Activated T-cell treated with anti-CD3 and anti-CD28 coated beads, Interleukin-2, amount 50 U/mL, for 72 hours (primary cell): ENCODE data around the gene GPR146. TPM values are rescaled to one million over a fixed set of nuclear protein-coding genes. Genes with fewer than 3 reads are reported as not detected.

Source experiments
- ATAC-seq, 2 donors: fragments of 150-1000 bp; cut with Tn5 transposase; replicated peaks in 1 of 2; 2 replicates each; pipeline ENCODE4 v1.10.0; 2021; ENCODE audit warnings: moderate library complexity in 2 of 2, mild to moderate bottlenecking in 1 of 2
- DNase-seq, 2 donors: peaks; one replicate each; pipeline ENCODE4 v3.0.0; 2021 to 2022; ENCODE audit warnings: mixed read lengths in 1 of 2
- H3K27ac Mint-ChIP-seq: one replicate; pipeline ENCODE4 v1.8.0; 2022; ENCODE audit warnings: mild to moderate bottlenecking, moderate library complexity, mixed read lengths
- H3K27me3 Mint-ChIP-seq: one replicate; pipeline ENCODE4 v1.8.0; 2022; ENCODE audit warnings: low read depth, mixed read lengths
- H3K36me3 Mint-ChIP-seq, 2 donors: one replicate each; pipeline ENCODE4 v1.8.0; 2022; ENCODE audit warnings: mixed read lengths in 2 of 2, mild to moderate bottlenecking in 1 of 2; ENCODE audit not compliant: insufficient read depth in 2 of 2
- H3K4me1 Mint-ChIP-seq: one replicate; pipeline ENCODE4 v1.8.0; 2022; ENCODE audit warnings: low read depth, mixed read lengths
- H3K4me3 Mint-ChIP-seq, 2 donors: one replicate each; pipeline ENCODE4 v1.8.0; 2022; ENCODE audit warnings: mild to moderate bottlenecking in 2 of 2, mixed read lengths in 2 of 2, moderate library complexity in 2 of 2
- H3K9me3 Mint-ChIP-seq, 2 donors: one replicate each; pipeline ENCODE4 v1.8.0; 2022; ENCODE audit warnings: mixed read lengths in 2 of 2
- total RNA-seq, 2 donors: library from RNA; stranded (reverse); gene quantifications; one replicate each; pipeline ENCODE4 v1.2.3, GENCODE V29; 2022

GPR146 gene
- total RNA-seq, 2 donors from 2014 or later: 0.91 to 2.7 TPM

DNA sequence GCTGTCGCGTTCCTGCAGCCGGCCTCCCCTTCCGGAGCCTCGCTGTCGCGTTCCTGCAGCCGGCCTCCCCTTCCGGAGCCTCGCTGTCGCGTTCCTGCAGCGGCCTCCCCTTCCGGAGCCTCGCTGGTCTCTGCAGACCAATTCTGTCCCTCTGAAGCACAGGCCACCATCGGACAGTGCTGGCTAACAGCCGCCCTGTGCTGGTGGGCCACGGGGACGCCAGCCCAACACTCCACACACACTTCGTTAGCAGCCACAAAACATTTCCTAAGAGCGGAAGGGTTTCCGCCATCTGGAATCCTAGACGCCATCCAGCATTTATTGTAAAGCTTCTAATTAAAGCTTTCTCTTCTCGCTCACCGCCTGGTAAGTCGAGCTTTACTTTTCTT is 54.8 kb downstream of the GPR146 start:
- H3K4me1 Mint-ChIP-seq: peaks cover 18% of the 10 kb centered on the region
- H3K27ac Mint-ChIP-seq: no peak overlapping the region

DNA sequence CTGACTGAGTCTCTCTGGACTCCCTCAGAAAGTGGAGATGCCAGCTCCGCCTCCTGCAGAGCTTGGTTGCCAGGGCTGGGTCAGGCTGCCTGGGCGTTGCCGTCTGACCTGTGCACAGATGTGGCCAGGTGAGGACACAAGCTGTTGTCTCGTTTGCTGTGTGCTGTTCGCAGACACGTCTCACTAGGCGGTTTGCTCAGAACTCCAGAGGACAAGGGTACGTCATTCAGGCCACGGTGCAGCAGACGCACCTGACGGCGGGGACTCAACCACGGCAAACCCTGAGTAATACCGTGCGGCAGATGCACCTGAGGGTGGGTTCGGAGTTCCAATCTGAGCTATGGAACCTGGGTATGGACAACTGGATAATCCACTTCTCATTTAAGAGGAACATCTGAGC is 55.3 kb downstream of the GPR146 start:
- H3K27ac Mint-ChIP-seq: no peak overlapping the region

More for the DNA sequence above, 54.8 kb downstream of the GPR146 start:
- DNase-seq (no peak), ATAC-seq (no peak)
- Mint-ChIP-seq H3K27me3 (no peaks in the 10 kb centered on the region), H3K4me3 (no peak overlapping the region), H3K9me3 (no peaks in the 10 kb centered on the region), H3K36me3 (peaks cover 6 to 10% of the 10 kb centered on the region in 2 donors)

DNA sequence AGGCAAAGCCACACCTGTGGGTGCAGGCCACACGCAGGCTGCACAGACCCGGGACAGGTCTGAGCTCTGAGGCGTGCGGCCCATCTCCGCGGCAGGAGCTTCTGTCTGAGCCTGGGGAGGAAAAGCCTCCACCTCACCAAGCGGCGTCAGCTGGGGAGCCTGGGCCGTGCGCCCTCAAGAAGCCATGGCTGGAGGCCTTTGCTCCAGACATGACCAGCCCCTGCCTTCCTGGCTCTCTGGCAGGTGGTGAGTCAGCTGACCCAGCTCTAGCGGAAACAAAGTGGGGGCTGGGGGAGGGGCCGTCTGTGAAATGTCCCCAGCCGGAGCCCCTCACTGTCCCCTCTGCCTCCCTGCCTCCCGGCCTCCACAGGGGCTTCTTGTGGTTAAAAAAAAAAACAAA is 56.0 kb downstream of the GPR146 start:
- Mint-ChIP-seq H3K27me3 (no peaks in the 10 kb centered on the region), H3K27ac (no peak overlapping the region), H3K4me3 (no peak overlapping the region), H3K9me3 (no peaks in the 10 kb centered on the region), H3K4me1 (peaks cover 31% of the 10 kb centered on the region), H3K36me3 (peaks cover 6 to 10% of the 10 kb centered on the region in 2 donors)
- ATAC-seq (no peak), DNase-seq (no peak)

More for the DNA sequence above, 55.3 kb downstream of the GPR146 start:
- no peak for DNase-seq
- Mint-ChIP-seq H3K4me3 (no peak overlapping the region), H3K9me3 (no peaks in the 10 kb centered on the region), H3K4me1 (peaks cover 23% of the 10 kb centered on the region), H3K36me3 (peaks cover 6 to 10% of the 10 kb centered on the region in 2 donors), H3K27me3 (no peaks in the 10 kb centered on the region)
- ATAC-seq: no peak

DNA sequence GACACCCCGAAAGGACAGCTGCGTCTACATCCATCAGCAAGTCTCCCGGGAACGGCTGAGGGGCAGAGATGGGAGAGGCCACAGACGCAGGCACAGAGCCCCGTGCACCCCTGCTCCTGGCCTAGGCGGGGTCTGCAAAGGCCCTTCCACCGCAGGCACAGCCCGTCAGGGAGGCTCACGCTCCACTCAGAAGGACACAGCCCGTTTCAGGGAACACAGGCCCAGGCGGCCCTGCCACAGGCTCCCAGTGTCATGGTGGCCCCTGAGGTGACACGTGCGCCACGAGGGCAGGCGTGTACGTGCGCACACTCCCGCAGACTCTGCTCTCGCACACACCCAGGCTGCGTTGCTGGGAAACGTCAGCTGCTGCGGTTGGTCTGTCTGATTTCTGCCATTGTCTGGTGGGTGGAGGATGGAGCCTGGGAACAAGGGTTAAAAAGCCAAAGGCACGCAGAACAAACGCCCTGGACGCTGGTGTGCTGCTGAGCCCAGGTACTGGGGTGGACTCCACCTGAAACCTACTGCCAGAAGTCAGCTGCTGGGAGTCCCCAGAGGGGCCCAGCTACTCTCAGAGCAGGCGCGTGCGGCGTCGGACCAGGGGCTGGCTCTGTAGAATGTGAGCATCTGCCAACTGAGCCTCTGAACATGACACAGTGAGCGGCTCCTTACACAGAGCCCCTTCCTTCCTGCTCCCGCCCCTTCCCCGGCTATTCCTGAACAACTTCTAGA is 56.7 kb downstream of the GPR146 start:
- Mint-ChIP-seq H3K27me3 (no peaks in the 10 kb centered on the region), H3K4me1 (peaks cover 37% of the 10 kb centered on the region), H3K4me3 (no peak overlapping the region), H3K9me3 (no peaks in the 10 kb centered on the region), H3K27ac (no peak overlapping the region), H3K36me3 (peaks cover 6 to 10% of the 10 kb centered on the region in 2 donors)
- ATAC-seq (no peak), DNase-seq (no peak)

GRCh38 chr7:1101563-1102431 is 57.5 kb downstream of the GPR146 start:
- no peaks in the 10 kb centered on the region for H3K9me3 Mint-ChIP-seq
- peaks cover 6 to 10% of the 10 kb centered on the region in 2 donors for H3K36me3 Mint-ChIP-seq
- H3K4me3 Mint-ChIP-seq: peak overlapping the region; percentile 55 to 60
- DNase-seq (no peak), ATAC-seq (no peak)
- no peak overlapping the region for H3K27ac Mint-ChIP-seq
- H3K4me1 Mint-ChIP-seq: peaks cover 39% of the 10 kb centered on the region
- no peaks in the 10 kb centered on the region for H3K27me3 Mint-ChIP-seq

DNA sequence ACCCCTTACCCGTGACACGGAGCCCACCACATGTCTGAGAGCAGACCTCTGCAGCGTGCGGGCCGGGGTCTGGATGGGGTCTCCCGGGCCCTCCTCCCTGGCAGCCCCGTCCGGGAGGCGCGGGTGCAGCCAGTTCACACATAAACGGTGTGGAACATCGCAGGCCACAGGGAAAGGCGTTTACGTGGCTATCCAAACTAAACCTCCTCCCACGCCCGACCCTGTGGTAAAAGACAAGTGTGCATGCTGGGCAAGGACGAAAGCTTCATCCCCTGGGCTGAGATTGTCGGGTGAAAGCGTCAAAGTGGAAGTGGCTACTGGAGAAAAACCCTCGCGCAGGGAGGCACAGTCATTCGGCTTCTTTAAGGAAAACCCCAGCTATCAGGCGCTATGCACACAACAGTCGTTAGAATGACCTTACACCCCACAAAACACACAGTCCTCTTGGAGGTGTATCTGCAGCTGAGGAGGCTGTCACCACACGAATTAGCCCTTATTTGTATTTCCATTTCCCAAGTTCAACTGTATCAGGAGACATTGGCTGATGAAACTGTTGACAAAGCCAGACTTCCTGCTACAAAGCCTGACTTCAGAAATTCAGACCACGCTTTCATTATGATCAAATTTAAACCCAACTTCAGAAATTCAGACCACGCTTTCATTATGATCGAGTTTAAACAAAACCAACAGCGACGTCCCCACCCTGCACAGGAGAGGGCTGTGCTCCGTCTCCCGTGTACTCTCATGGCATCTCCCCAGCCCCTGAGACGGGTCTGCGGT is 58.9 kb downstream of the GPR146 start:
- Mint-ChIP-seq H3K4me1 (peaks cover 39% of the 10 kb centered on the region), H3K9me3 (no peaks in the 10 kb centered on the region), H3K27me3 (no peaks in the 10 kb centered on the region), H3K4me3 (peak overlapping the region; percentile 64 to 77), H3K27ac (peak overlapping the region; percentile 62), H3K36me3 (peaks cover 0 to 1% of the 10 kb centered on the region in 2 donors)
- ATAC-seq: peak; percentile 91
- DNase-seq: peak; percentile 69 to 72

DNA sequence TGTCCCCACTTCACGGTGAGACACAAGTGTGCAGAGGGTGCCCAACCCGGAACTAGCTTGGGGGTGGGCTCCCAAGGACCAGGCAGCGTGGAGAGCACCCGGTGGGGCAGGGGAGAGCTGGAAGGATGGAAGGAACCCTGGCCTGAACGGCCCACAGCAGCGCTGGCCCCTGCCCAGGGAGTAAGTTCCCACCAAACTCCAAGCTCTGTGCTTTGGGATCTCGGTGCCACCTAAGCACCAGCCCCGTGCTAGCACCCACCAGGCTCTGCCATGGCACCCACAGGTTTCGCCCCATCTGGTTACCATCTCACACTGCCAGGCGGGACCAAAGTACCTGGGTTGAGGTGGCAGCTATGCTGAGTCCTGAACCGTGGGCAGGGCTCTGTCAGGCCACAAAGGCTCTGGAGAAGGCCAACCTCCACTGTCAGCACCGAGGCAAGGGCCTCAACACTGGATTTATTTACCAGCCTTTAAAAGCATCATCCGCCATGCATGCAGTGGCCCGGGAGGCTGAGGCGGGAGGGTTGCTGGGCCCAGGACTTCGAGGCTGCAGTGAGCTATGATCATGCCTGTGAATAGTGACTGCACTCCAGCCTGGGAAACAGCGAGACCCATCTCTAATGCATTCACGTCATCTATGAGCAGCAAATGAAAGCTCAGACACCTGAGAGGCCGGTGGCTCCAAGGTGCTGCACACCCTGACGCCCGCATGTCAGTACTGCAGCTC is 59.6 kb downstream of the GPR146 start:
- Mint-ChIP-seq H3K9me3 (no peaks in the 10 kb centered on the region), H3K27me3 (no peaks in the 10 kb centered on the region), H3K4me1 (peaks cover 39% of the 10 kb centered on the region), H3K36me3 (no peaks in the 10 kb centered on the region), H3K4me3 (peak overlapping the region; percentile 64 to 77), H3K27ac (no peak overlapping the region)
- ATAC-seq (peak; percentile 14 to 26), DNase-seq (peak in 1 of 2 donors; percentile 15)

DNA sequence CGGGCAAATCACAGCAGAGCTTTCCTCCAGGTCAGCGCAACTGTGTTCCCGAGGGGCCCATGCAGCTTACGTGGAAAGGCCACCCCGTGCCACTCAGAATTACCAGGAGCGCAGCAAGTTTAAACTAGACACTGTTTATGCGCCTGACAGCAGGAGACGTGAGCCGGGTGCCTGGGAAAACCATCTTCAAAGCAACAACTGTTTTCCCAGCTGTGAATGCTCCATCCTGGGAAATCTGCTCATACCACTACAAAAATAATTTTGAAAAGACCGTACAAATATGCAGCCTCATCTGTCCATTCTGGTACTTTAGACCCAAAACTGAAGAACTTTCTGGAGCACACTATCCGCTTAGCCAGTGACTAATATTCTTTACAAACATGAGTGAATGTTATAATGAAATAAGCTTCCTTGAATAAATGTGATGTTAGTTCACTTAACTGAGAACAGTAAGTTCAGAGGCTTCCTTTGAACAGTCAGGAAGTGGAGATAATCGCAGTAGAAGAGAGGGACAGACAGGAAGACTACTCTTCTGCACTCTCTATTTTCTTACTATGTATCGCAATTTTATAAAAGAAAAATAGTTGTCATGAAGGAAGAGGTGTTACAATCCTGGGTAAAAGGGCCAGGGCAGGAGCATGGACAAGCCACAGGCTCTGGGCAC is 60.3 kb downstream of the GPR146 start:
- DNase-seq: no peak
- no peak overlapping the region for H3K27ac Mint-ChIP-seq
- H3K27me3 Mint-ChIP-seq: no peaks in the 10 kb centered on the region
- H3K4me1 Mint-ChIP-seq: peaks cover 39% of the 10 kb centered on the region
- no peak for ATAC-seq
- H3K36me3 Mint-ChIP-seq: no peaks in the 10 kb centered on the region
- H3K9me3 Mint-ChIP-seq: no peaks in the 10 kb centered on the region
- H3K4me3 Mint-ChIP-seq: no peak overlapping the region

DNA sequence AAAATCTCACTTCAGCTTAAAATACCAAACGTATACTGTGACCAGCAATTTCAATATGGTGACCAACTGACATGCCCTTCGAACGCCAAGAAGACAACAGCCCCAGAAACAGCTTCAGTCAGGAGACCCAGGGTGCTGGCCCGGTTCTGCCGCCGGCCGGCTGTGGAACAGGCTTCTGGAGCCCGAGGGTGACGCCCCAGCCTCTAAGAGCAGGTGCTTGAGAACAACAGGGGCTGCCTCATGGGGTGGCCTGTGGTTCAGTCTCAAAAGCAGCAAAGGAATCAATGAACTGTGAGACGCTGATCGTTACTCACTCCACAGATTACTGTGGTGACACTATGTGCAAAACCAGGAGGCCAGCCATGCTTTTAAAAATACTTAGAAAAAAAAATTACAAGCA is 60.8 kb downstream of the GPR146 start:
- Mint-ChIP-seq H3K27ac (no peak overlapping the region), H3K4me3 (no peak overlapping the region), H3K27me3 (no peaks in the 10 kb centered on the region), H3K9me3 (no peaks in the 10 kb centered on the region), H3K36me3 (no peaks in the 10 kb centered on the region), H3K4me1 (peaks cover 39% of the 10 kb centered on the region)
- DNase-seq (no peak), ATAC-seq (no peak)

GRCh38 chr7:1106063-1106792 is 61.9 kb downstream of the GPR146 start:
- Mint-ChIP-seq H3K27me3 (no peaks in the 10 kb centered on the region), H3K9me3 (no peaks in the 10 kb centered on the region), H3K27ac (no peak overlapping the region), H3K36me3 (no peaks in the 10 kb centered on the region), H3K4me3 (no peak overlapping the region), H3K4me1 (peaks cover 39% of the 10 kb centered on the region)
- ATAC-seq (no peak), DNase-seq (no peak)

DNA sequence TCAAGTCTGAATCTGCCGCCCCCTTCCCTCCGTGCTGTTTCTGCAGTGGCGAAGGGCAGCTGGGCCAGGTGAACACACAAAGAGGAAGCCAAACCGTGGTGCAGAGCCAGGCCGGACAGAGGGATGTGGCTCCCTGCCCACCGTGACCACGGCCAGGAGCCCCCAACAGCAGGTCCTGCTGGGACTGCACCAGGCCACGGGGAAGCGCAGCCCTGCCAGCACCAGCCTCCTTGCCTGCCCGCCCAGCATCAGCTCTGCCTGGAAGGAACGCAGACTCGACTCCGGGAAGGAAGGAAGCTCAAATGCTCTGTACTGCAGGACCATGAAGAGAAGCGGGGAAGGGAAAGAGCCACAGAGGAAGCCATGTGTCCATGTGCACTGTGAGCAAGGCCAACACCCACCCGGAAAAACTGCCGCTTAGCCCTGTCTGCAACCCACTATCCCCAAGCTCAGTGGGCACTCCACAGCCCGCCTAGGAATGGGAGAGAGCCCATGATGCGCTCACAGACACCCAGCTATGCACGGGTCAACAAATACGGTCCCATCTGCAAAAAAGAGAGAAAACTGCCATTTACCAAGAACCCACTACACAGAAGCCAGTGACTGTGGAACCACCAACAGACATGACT is 62.6 kb downstream of the GPR146 start:
- ATAC-seq (no peak), DNase-seq (no peak)
- H3K4me3 Mint-ChIP-seq: no peak overlapping the region
- H3K9me3 Mint-ChIP-seq: no peaks in the 10 kb centered on the region
- no peaks in the 10 kb centered on the region for H3K36me3 Mint-ChIP-seq
- H3K27ac Mint-ChIP-seq: no peak overlapping the region
- peaks cover 39% of the 10 kb centered on the region for H3K4me1 Mint-ChIP-seq
- no peaks in the 10 kb centered on the region for H3K27me3 Mint-ChIP-seq
